CD14-positive monocyte (primary cell): Measurements from ENCODE around the gene PIAS1. TPM values are rescaled to one million over a fixed set of nuclear protein-coding genes. Genes with fewer than 3 reads are reported as not detected.
A peak's percentile ranks its signal among the peaks of the same experiment; 100 is the strongest.

Source experiments
- DNase-seq, 3 donors: peaks; one replicate each; pipeline ENCODE4 v3.0.0-alpha.2; 2011 to 2022
- H2AFZ ChIP-seq: 2 replicates; pipeline ENCODE4 v1.6.0; 2012; ENCODE audit warnings: mild to moderate bottlenecking, low read depth, low read length, inconsistent platforms; ENCODE audit not compliant: insufficient read depth, poor library complexity, severe bottlenecking
- H3K27ac ChIP-seq, 2 donors: 1 replicate in 1 of 2; 2 replicates in 1 of 2; pipeline ENCODE4 v1.5.1; 2012 to 2013; ENCODE audit warnings: low read length in 2 of 2, control low read depth in 1 of 2, inconsistent platforms in 1 of 2, low read depth in 1 of 2, mild to moderate bottlenecking in 1 of 2
- H3K27me3 ChIP-seq, 2 donors: one replicate each; pipeline versions ENCODE4 v1.6.0 to v1.6.1; 2011 to 2013; ENCODE audit warnings: low read length in 2 of 2; ENCODE audit not compliant: control insufficient read depth in 2 of 2, insufficient read depth in 2 of 2
- H3K36me3 ChIP-seq, 2 donors: replicated peaks in 1 of 2; 1 replicate in 1 of 2; 2 replicates in 1 of 2; pipeline versions ENCODE4 v1.5.1 to v1.6.1; 2012 to 2013; ENCODE audit warnings: low read length in 2 of 2, control low read depth in 1 of 2, inconsistent platforms in 1 of 2, mild to moderate bottlenecking in 1 of 2; ENCODE audit not compliant: insufficient read depth in 2 of 2, control insufficient read depth in 1 of 2
- H3K4me1 ChIP-seq, 2 donors: 1 replicate in 1 of 2; 2 replicates in 1 of 2; pipeline versions ENCODE4 v1.5.1 to v1.6.1; 2012 to 2013; ENCODE audit warnings: low read length in 2 of 2, control low read depth in 1 of 2, inconsistent platforms in 1 of 2, mild to moderate bottlenecking in 1 of 2, moderate library complexity in 1 of 2; ENCODE audit not compliant: insufficient read depth in 2 of 2, control insufficient read depth in 1 of 2
- H3K4me2 ChIP-seq: replicated peaks from 2 replicates; pipeline ENCODE3; 2012; ENCODE audit warnings: low read length, moderate library complexity, mild to moderate bottlenecking; ENCODE audit not compliant: poor library complexity, severe bottlenecking; ENCODE audit errors: extremely low read depth
- H3K4me3 ChIP-seq, 3 experiments: fragments of 200-600 bp in 1 of 3; sonication (generic) in 1 of 3; replicated peaks in 1 of 3; 1 replicate in 2 of 3; 2 replicates in 1 of 3; pipeline ENCODE4 v1.5.1; 2011 to 2013; ENCODE audit warnings: low read length in 3 of 3, mild to moderate bottlenecking in 3 of 3, control low read depth in 2 of 3, low read depth in 2 of 3, inconsistent platforms in 1 of 3, moderate library complexity in 1 of 3
- H3K79me2 ChIP-seq: 2 replicates; pipeline ENCODE4 v1.6.0; 2012; ENCODE audit warnings: mild to moderate bottlenecking, control low read depth, inconsistent platforms, low read length, moderate library complexity; ENCODE audit not compliant: insufficient read depth
- H3K9ac ChIP-seq: 2 replicates; pipeline ENCODE4 v1.6.0; 2017; ENCODE audit warnings: low read length, mild to moderate bottlenecking; ENCODE audit not compliant: insufficient read depth, poor library complexity, severe bottlenecking
- H3K9me3 ChIP-seq, 2 donors: replicated peaks in 1 of 2; 1 replicate in 1 of 2; 2 replicates in 1 of 2; pipeline versions ENCODE4 v1.5.1 to v1.6.1; 2012 to 2013; ENCODE audit warnings: low read length in 2 of 2, control low read depth in 1 of 2; ENCODE audit not compliant: control insufficient read depth in 1 of 2, insufficient read depth in 1 of 2
- H4K20me1 ChIP-seq: 2 replicates; pipeline ENCODE4 v1.6.0; 2012; ENCODE audit warnings: mild to moderate bottlenecking, low read length, control low read depth, moderate library complexity; ENCODE audit not compliant: insufficient read depth
- H3K27ac Mint-ChIP-seq, 7 donors: one replicate each; pipeline ENCODE4 v1.8.0; 2020; ENCODE audit warnings: mild to moderate bottlenecking in 7 of 7, mixed read lengths in 7 of 7, moderate library complexity in 6 of 7, inconsistent platforms in 2 of 7
- H3K27me3 Mint-ChIP-seq, 3 donors: one replicate each; pipeline ENCODE4 v1.8.0; 2021 to 2022; ENCODE audit warnings: low read depth in 3 of 3, mild to moderate bottlenecking in 3 of 3, mixed read lengths in 3 of 3, moderate library complexity in 3 of 3, inconsistent platforms in 1 of 3
- H3K36me3 Mint-ChIP-seq, 2 donors: one replicate each; pipeline ENCODE4 v1.8.0; 2020; ENCODE audit warnings: mixed read lengths in 2 of 2, inconsistent platforms in 1 of 2, mild to moderate bottlenecking in 1 of 2
- H3K4me1 Mint-ChIP-seq: one replicate; pipeline ENCODE4 v1.8.0; 2020; ENCODE audit warnings: mild to moderate bottlenecking, mixed read lengths
- H3K4me3 Mint-ChIP-seq, 2 donors: one replicate each; pipeline ENCODE4 v1.8.0; 2020; ENCODE audit warnings: mild to moderate bottlenecking in 2 of 2, mixed read lengths in 2 of 2, moderate library complexity in 1 of 2
- H3K9me3 Mint-ChIP-seq, 7 donors: one replicate each; pipeline ENCODE4 v1.8.0; 2020 to 2022; ENCODE audit warnings: mixed read lengths in 7 of 7, mild to moderate bottlenecking in 6 of 7, moderate library complexity in 6 of 7, inconsistent platforms in 2 of 7
- WGBS: methylation state at CpG from one replicate; pipeline ENCODE4 v1.1.5; 2013; ENCODE audit warnings: missing lambda C conversion rate; ENCODE audit not compliant: insufficient coverage; 5-methylcytosine and 5-hydroxymethylcytosine counted together
- intact Hi-C, 2 donors: fragments of 100-400 bp; cut with micrococcal nuclease; formaldehyde crosslinking; loops; one replicate each; pipeline versions ENCODE4 v1.15.0 to v1.15.1; 2023
- polyA plus RNA-seq, 3 donors: library from polyadenylated mRNA; depleted of rRNA in 1 of 3; unstranded in 2 of 3; stranded (reverse) in 1 of 3; fragments of 300-500 nt in 2 of 3; fragments of >200 nt in 1 of 3; fragmentation: Illumina TruSeq in 2 of 3; gene quantifications; 1 replicate in 2 of 3; 2 replicates in 1 of 3; pipeline ENCODE4 v1.2.3, GENCODE V29; 2012 to 2021
- TF ChIP-seq, protein P1 (sequence below): fragments of 200-600 bp; IDR thresholded peaks from one replicate; pipeline ENCODE4 v1.8.0; 2022; ENCODE audit warnings: antibody characterized with exemption, mild to moderate bottlenecking

PIAS1 gene
- polyA plus RNA-seq, 3 donors = 47.3 to 109 (median 89.8) TPM

DNA sequence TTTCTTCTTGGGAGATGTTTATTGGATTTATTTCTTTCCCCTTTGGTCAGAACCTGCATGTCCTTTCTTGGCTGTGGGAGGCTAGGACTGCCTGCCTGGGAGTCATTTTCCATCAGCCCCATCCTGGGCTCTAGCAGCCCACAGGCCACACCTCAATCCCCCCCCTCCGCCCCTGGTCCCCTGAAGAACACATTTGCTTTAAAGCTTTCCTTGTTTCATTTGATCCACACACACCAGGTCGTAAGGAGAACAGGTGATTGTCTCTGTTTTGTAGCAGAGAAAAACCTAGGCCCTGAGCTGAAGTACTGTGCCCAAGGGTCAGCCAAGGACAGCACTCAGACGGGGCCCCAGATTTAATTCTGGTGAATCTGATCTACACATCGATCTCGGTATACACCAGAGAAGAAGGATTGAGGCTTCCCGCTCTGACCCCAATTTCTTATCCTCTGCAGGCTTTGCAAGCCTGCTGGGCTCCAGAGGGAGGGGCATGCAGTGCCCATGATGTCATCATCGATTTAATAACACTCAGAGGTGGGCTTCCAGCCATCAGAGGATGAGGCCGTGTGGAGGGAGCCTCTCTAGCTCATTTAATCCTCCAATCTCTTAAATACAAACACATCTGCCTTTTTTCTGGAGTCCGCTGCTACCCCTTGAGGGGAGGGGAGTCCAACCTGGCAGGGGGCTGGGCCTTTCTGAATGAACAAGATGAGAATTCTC is 177.1 kb downstream of the PIAS1 start:
- no peaks in the 10 kb centered on the region for H3K36me3 ChIP-seq
- DNase-seq = no peak
- no peak overlapping the region for H3K27ac ChIP-seq
- H3K27ac Mint-ChIP-seq = peak overlapping the region in 2 of 7 donors; percentile 10 to 63
- intact Hi-C loops = no loop called here
- H3K9me3 Mint-ChIP-seq = no peaks in the 10 kb centered on the region
- H3K4me1 ChIP-seq = peaks cover 59 to 67% of the 10 kb centered on the region in 2 donors
- TF ChIP-seq, protein P1, sequence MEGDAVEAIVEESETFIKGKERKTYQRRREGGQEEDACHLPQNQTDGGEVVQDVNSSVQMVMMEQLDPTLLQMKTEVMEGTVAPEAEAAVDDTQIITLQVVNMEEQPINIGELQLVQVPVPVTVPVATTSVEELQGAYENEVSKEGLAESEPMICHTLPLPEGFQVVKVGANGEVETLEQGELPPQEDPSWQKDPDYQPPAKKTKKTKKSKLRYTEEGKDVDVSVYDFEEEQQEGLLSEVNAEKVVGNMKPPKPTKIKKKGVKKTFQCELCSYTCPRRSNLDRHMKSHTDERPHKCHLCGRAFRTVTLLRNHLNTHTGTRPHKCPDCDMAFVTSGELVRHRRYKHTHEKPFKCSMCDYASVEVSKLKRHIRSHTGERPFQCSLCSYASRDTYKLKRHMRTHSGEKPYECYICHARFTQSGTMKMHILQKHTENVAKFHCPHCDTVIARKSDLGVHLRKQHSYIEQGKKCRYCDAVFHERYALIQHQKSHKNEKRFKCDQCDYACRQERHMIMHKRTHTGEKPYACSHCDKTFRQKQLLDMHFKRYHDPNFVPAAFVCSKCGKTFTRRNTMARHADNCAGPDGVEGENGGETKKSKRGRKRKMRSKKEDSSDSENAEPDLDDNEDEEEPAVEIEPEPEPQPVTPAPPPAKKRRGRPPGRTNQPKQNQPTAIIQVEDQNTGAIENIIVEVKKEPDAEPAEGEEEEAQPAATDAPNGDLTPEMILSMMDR = no peak
- H4K20me1 ChIP-seq = peaks cover 19% of the 10 kb centered on the region
- H3K27me3 Mint-ChIP-seq = peaks cover 0 to 5% (median 2%) of the 10 kb centered on the region in 3 donors
- no peaks in the 10 kb centered on the region for H3K9me3 ChIP-seq
- peaks cover 43% of the 10 kb centered on the region for H3K4me1 Mint-ChIP-seq
- no peak overlapping the region for H3K4me2 ChIP-seq
- no peak overlapping the region for H3K4me3 ChIP-seq
- H3K79me2 ChIP-seq = peaks cover 40% of the 10 kb centered on the region
- no peak overlapping the region for H3K9ac ChIP-seq
- no peaks in the 10 kb centered on the region for H3K27me3 ChIP-seq
- H3K4me3 Mint-ChIP-seq = no peak overlapping the region
- no peak overlapping the region for H2AFZ ChIP-seq
- H3K36me3 Mint-ChIP-seq = peaks cover 0 to 6% of the 10 kb centered on the region in 2 donors
- WGBS = 97% methylated on average over 4 of the region's 9 CpGs

DNA sequence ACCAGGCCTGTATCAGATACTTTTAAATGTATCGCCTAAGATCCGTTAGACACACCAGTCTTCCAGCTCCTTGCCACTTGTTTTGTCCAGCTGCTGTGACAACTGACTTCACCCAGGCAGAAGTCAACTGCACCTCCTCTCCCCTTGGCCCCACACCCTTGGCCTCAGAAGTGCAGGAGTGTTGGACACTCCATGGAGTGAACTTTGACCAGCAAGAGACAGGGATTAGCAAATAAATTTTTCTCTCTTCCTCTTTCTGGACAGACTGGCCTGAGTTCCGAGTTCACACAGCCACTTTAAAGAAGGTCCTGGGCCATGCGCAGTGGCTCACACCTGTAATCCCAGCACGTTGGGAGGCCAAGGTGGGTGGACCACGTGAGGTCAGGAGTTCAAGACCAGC is 178.3 kb downstream of the PIAS1 start:
- peaks cover 0 to 5% (median 2%) of the 10 kb centered on the region in 3 donors for H3K27me3 Mint-ChIP-seq
- peak overlapping the region in 1 of 2 donors; percentile 74 for H3K4me3 Mint-ChIP-seq
- H3K9me3 Mint-ChIP-seq = no peaks in the 10 kb centered on the region
- H2AFZ ChIP-seq = no peak overlapping the region
- H3K4me1 Mint-ChIP-seq = peaks cover 42% of the 10 kb centered on the region
- H3K27ac Mint-ChIP-seq = peak overlapping the region in 6 of 7 donors; percentile 82 to 96 (median 90)
- peaks cover 28% of the 10 kb centered on the region for H3K79me2 ChIP-seq
- peak overlapping the region in 1 of 3 experiments; percentile 55 for H3K4me3 ChIP-seq
- intact Hi-C loops = no loop called here
- no peaks in the 10 kb centered on the region for H3K9me3 ChIP-seq
- peak in 2 of 3 donors; percentile 8 to 42 for DNase-seq
- H3K9ac ChIP-seq = no peak overlapping the region
- no peaks in the 10 kb centered on the region for H3K36me3 ChIP-seq
- H3K27me3 ChIP-seq = no peaks in the 10 kb centered on the region
- TF ChIP-seq, protein P1 = no peak
- peak overlapping the region; percentile 60 for H3K4me2 ChIP-seq
- peak overlapping the region; percentile 58 to 76 for H3K27ac ChIP-seq
- H3K36me3 Mint-ChIP-seq = no peaks in the 10 kb centered on the region
- H4K20me1 ChIP-seq = peaks cover 16% of the 10 kb centered on the region
- H3K4me1 ChIP-seq = peaks cover 57 to 67% of the 10 kb centered on the region in 2 donors
- 58% methylated on average over 5 of the region's 6 CpGs for WGBS
